Measurements from ENCODE around the gene TGFBR1. TPM values are rescaled to one million over a fixed set of nuclear protein-coding genes. Genes with fewer than 3 reads are reported as not detected.

The TGFBR1 gene
- total and polyA plus RNA-seq, 2 experiments from 2014 or later: 41.7 to 79.4 TPM

DNA sequence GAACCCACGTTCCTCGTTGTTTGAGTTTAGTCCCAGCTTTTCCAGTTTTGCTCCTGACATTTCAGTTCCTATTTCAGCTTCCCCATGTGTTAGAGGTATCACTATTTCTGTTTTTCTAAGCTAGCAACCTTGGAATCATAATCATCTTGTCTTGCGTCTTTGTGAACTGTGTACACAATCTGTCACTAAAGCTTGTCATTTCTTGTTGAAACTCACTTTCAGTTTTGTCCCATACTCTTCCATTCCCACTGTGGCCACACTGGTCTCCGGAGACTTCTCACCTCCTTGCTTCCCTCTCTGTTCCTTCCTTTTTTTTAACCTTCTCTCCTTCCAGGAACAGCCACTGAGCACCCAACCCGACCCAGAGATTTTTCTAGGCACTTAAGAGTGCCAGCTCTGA lies 36.9 kb downstream of the TGFBR1 start:
- TF ChIP-seq, protein P1, sequence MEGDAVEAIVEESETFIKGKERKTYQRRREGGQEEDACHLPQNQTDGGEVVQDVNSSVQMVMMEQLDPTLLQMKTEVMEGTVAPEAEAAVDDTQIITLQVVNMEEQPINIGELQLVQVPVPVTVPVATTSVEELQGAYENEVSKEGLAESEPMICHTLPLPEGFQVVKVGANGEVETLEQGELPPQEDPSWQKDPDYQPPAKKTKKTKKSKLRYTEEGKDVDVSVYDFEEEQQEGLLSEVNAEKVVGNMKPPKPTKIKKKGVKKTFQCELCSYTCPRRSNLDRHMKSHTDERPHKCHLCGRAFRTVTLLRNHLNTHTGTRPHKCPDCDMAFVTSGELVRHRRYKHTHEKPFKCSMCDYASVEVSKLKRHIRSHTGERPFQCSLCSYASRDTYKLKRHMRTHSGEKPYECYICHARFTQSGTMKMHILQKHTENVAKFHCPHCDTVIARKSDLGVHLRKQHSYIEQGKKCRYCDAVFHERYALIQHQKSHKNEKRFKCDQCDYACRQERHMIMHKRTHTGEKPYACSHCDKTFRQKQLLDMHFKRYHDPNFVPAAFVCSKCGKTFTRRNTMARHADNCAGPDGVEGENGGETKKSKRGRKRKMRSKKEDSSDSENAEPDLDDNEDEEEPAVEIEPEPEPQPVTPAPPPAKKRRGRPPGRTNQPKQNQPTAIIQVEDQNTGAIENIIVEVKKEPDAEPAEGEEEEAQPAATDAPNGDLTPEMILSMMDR (IDR thresholded peaks at IDR 0.05; ENCODE audit: poor library complexity): no peak
- no peak for TF ChIP-seq EZH2phosphoT487 (IDR thresholded peaks at IDR 0.05; ENCODE audit: low read depth, severe bottlenecking, unreplicated experiment)
- no peak for TF ChIP-seq EZH2 (IDR thresholded peaks at IDR 0.05; ENCODE audit: borderline replicate concordance)
- no peaks in the 10 kb centered on the region for H3K9me3 ChIP-seq (ENCODE audit: low read depth)
- H2AFZ ChIP-seq: no peak overlapping the region
- 80% methylated on average over 5 of the region's 5 CpGs for WGBS (ENCODE audit: low lambda C conversion rate, missing lambda C conversion rate)
- no peaks in the 10 kb centered on the region for H3K9me2 ChIP-seq (replicated peaks; ENCODE audit: insufficient read depth)
- peak overlapping the region; percentile 8 for H3K4me2 ChIP-seq
- H3K4me3 ChIP-seq: no peak overlapping the region
- H3K27ac ChIP-seq: no peak overlapping the region
- no peaks in the 10 kb centered on the region for H4K20me1 ChIP-seq (ENCODE audit: insufficient read depth, poor library complexity, severe bottlenecking)
- H3K36me3 ChIP-seq (replicated peaks; ENCODE audit: insufficient read depth, low read depth): no peaks in the 10 kb centered on the region
- no peak for DNase-seq (ENCODE audit: low spot score)
- no peaks in the 10 kb centered on the region for H3K27me3 ChIP-seq
- H3K4me1 ChIP-seq (ENCODE audit: insufficient read depth): no peaks in the 10 kb centered on the region
- H3K79me2 ChIP-seq: peaks cover under 1% of the 10 kb centered on the region

DNA sequence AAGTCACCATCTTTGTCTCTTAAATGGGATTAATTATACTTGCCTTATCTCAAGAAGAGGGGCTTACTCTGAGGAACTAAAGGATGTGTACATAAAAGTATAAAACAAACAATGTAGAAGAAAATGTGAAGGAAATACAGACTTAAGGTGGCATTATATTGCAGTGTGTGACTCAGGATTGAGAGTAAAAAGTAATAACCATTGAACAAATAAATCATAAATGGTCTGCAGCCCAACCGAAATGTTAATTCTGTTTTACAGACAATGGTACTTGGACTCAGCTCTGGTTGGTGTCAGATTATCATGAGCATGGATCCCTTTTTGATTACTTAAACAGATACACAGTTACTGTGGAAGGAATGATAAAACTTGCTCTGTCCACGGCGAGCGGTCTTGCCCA lies 37.4 kb downstream of the TGFBR1 start:
- Histone ChIP-seq H3K27me3 (no peaks in the 10 kb centered on the region), H2AFZ (no peak overlapping the region), H4K20me1 (ENCODE audit: insufficient read depth, poor library complexity, severe bottlenecking) (no peaks in the 10 kb centered on the region), H3K9me3 (ENCODE audit: low read depth) (no peaks in the 10 kb centered on the region), H3K4me1 (ENCODE audit: insufficient read depth) (no peaks in the 10 kb centered on the region), H3K79me2 (no peaks in the 10 kb centered on the region), H3K4me3 (no peak overlapping the region), H3K4me2 (no peak overlapping the region), H3K36me3 (replicated peaks; ENCODE audit: insufficient read depth, low read depth) (no peaks in the 10 kb centered on the region), H3K9me2 (replicated peaks; ENCODE audit: insufficient read depth) (no peaks in the 10 kb centered on the region), H3K27ac (no peak overlapping the region)
- peak; percentile 13 for DNase-seq (ENCODE audit: low spot score)
- TF ChIP-seq, protein P1 (IDR thresholded peaks at IDR 0.05; ENCODE audit: poor library complexity): no peak
- TF ChIP-seq EZH2phosphoT487 (IDR thresholded peaks at IDR 0.05; ENCODE audit: low read depth, severe bottlenecking, unreplicated experiment) (no peak), EZH2 (IDR thresholded peaks at IDR 0.05; ENCODE audit: borderline replicate concordance) (no peak)
- WGBS (ENCODE audit: low lambda C conversion rate, missing lambda C conversion rate): 75% methylated on average over 4 of the region's 4 CpGs

DNA sequence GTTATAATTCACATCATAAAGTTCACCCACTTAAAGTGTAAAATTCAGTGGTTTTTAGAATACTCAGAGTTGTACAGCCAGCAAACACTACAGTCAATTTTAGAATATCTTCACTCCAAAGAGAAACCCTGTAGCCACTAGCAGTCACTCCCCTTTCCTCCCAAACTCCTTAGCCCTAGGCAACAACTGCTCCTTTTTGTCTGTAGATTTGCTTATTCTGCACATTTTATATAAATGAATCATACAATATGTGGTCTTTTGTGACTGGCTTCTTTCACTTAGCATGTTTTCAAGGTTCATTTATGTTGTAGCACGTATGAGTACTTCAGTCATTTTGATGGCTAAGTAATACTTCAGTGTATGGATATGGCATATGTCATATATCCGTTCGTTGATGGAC lies 38.7 kb downstream of the TGFBR1 start:
- Histone ChIP-seq H3K4me2 (no peak overlapping the region), H3K27me3 (no peaks in the 10 kb centered on the region), H3K4me3 (no peak overlapping the region), H3K4me1 (ENCODE audit: insufficient read depth) (no peaks in the 10 kb centered on the region), H4K20me1 (ENCODE audit: insufficient read depth, poor library complexity, severe bottlenecking) (no peaks in the 10 kb centered on the region), H3K36me3 (replicated peaks; ENCODE audit: insufficient read depth, low read depth) (no peaks in the 10 kb centered on the region), H3K9me2 (replicated peaks; ENCODE audit: insufficient read depth) (no peaks in the 10 kb centered on the region), H2AFZ (no peak overlapping the region), H3K79me2 (no peaks in the 10 kb centered on the region), H3K9me3 (ENCODE audit: low read depth) (no peaks in the 10 kb centered on the region), H3K27ac (no peak overlapping the region)
- TF ChIP-seq, protein P1 (IDR thresholded peaks at IDR 0.05; ENCODE audit: poor library complexity): no peak
- TF ChIP-seq EZH2phosphoT487 (IDR thresholded peaks at IDR 0.05; ENCODE audit: low read depth, severe bottlenecking, unreplicated experiment): no peak
- no peak for TF ChIP-seq EZH2 (IDR thresholded peaks at IDR 0.05; ENCODE audit: borderline replicate concordance)
- WGBS (ENCODE audit: low lambda C conversion rate, missing lambda C conversion rate): 95% methylated on average over 3 of the region's 3 CpGs
- no peak for DNase-seq (ENCODE audit: low spot score)

DNA sequence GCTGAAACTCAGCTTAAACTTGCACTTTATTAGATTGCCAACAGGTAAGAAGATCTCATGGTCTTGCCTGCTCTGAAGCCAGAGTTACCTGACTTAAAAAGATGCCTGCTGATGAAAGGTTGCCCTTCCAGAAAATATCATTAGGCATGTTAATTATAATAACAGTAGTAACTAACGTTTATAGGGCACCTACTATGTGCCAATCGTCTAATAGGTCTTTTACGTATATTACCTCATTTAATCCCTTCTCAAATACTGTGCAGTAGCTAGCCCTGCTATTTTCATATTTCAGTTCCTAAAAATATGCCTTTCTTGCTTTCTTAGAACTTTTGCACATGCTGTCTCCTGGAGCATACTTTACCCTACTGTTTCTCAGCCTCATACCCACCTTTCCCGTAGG lies 40.1 kb downstream of the TGFBR1 start:
- H3K36me3 ChIP-seq (replicated peaks; ENCODE audit: insufficient read depth, low read depth): no peaks in the 10 kb centered on the region
- TF ChIP-seq EZH2 (IDR thresholded peaks at IDR 0.05; ENCODE audit: borderline replicate concordance): no peak
- TF ChIP-seq, protein P1 (IDR thresholded peaks at IDR 0.05; ENCODE audit: poor library complexity): no peak
- no peak for TF ChIP-seq EZH2phosphoT487 (IDR thresholded peaks at IDR 0.05; ENCODE audit: low read depth, severe bottlenecking, unreplicated experiment)
- WGBS (ENCODE audit: low lambda C conversion rate, missing lambda C conversion rate): 87% methylated on average over 4 of the region's 4 CpGs
- H2AFZ ChIP-seq: no peak overlapping the region
- H3K27me3 ChIP-seq: no peaks in the 10 kb centered on the region
- H3K27ac ChIP-seq: no peak overlapping the region
- no peaks in the 10 kb centered on the region for H3K9me3 ChIP-seq (ENCODE audit: low read depth)
- no peaks in the 10 kb centered on the region for H3K79me2 ChIP-seq
- no peak overlapping the region for H3K4me2 ChIP-seq
- DNase-seq (ENCODE audit: low spot score): no peak
- no peaks in the 10 kb centered on the region for H3K9me2 ChIP-seq (replicated peaks; ENCODE audit: insufficient read depth)
- no peaks in the 10 kb centered on the region for H3K4me1 ChIP-seq (ENCODE audit: insufficient read depth)
- no peaks in the 10 kb centered on the region for H4K20me1 ChIP-seq (ENCODE audit: insufficient read depth, poor library complexity, severe bottlenecking)
- H3K4me3 ChIP-seq: no peak overlapping the region
